HEK293 (cell line): ENCODE measurements around the gene KCNAB1.

ENCODE experiments used
- CTCF ChIA-PET: fragments of 350-600 bp; formaldehyde crosslinking; extraction: SDS; loops from one replicate; lab custom pipeline; 2021; ENCODE audit warnings: antibody characterized with exemption; lab: Yijun Ruan, JAX
- POLR2A ChIA-PET: fragments of 300-600 bp; formaldehyde crosslinking; extraction: SDS; loops from one replicate; lab custom pipeline; 2020; ENCODE audit warnings: antibody characterized with exemption, inconsistent platforms; lab: Yijun Ruan, JAX
- H3K27ac ChIP-seq: fragments of 200-500 bp; sonication (Bioruptor generic); 2 replicates; pipeline ENCODE4 v1.5.1; 2014; ENCODE audit warnings: low read depth, low read length, control low read depth, inconsistent platforms; ENCODE audit errors: extremely low read depth
- H3K36me3 ChIP-seq, 2 experiments: fragments of 200-500 bp in 1 of 2; sonication (Bioruptor generic) in 1 of 2; 1 replicate in 1 of 2; 2 replicates in 1 of 2; pipeline ENCODE4 v1.5.1; 2014 to 2017; ENCODE audit warnings: inconsistent platforms in 2 of 2, low read length in 2 of 2; ENCODE audit not compliant: control insufficient read depth in 2 of 2, insufficient read depth in 1 of 2
- H3K4me1 ChIP-seq: fragments of 200-500 bp; sonication (Bioruptor generic); 2 replicates; pipeline ENCODE4 v1.5.1; 2014; ENCODE audit warnings: mild to moderate bottlenecking, low read length, inconsistent platforms; ENCODE audit not compliant: control insufficient read depth, insufficient read depth
- H3K4me3 ChIP-seq: 2 replicates; pipeline ENCODE4 v1.5.1; 2011; ENCODE audit warnings: low read depth, mild to moderate bottlenecking, control low read depth, low read length, moderate library complexity
- H3K9me3 ChIP-seq: fragments of 200-500 bp; sonication (Bioruptor generic); 2 replicates; pipeline ENCODE4 v1.5.1; 2014; ENCODE audit warnings: low read depth, low read length, inconsistent platforms; ENCODE audit not compliant: control insufficient read depth, insufficient read depth
- CTCF ChIP-seq: fragments of 450-650 bp; formaldehyde crosslinking; IDR thresholded peaks from 2 replicates; pipeline ENCODE4 v1.5.1; 2016; ENCODE audit warnings: missing biosample characterization, missing genetic modification characterization
- GFI1B ChIP-seq: fragments of 450-650 bp; formaldehyde crosslinking; IDR thresholded peaks from 2 replicates; pipeline ENCODE4 v1.5.1; 2016; ENCODE audit warnings: missing biosample characterization, missing genetic modification characterization
- MZF1 ChIP-seq: fragments of 450-650 bp; formaldehyde crosslinking; IDR thresholded peaks from 2 replicates; pipeline ENCODE4 v1.5.1; 2017; ENCODE audit warnings: missing biosample characterization, missing genetic modification characterization, borderline replicate concordance
- TCF7L2 ChIP-seq: IDR thresholded peaks from 2 replicates; pipeline ENCODE4 v1.6.1; 2011; ENCODE audit warnings: low read depth, mild to moderate bottlenecking, inconsistent platforms, low read length, moderate library complexity, borderline replicate concordance
- ZBTB11 ChIP-seq: fragments of 450-650 bp; formaldehyde crosslinking; conservative IDR thresholded peaks from 2 replicates; pipeline ENCODE4 v1.5.1; 2016; ENCODE audit warnings: low read depth, missing biosample characterization, missing genetic modification characterization
- ZFP41 ChIP-seq: fragments of 450-650 bp; formaldehyde crosslinking; IDR thresholded peaks from 2 replicates; pipeline ENCODE4 v1.5.1; 2016; ENCODE audit warnings: missing biosample characterization, missing genetic modification characterization, borderline replicate concordance
- ZNF10 ChIP-seq: fragments of 450-650 bp; formaldehyde crosslinking; IDR thresholded peaks from 2 replicates; pipeline ENCODE4 v1.5.1; 2017; ENCODE audit warnings: missing biosample characterization, missing genetic modification characterization
- ZNF140 ChIP-seq: fragments of 450-650 bp; formaldehyde crosslinking; IDR thresholded peaks from 2 replicates; pipeline ENCODE4 v1.5.1; 2016; ENCODE audit warnings: missing biosample characterization, missing genetic modification characterization
- ZNF174 ChIP-seq: fragments of 450-650 bp; formaldehyde crosslinking; IDR thresholded peaks from 2 replicates; pipeline ENCODE4 v1.5.0; 2017; ENCODE audit warnings: missing biosample characterization, mild to moderate bottlenecking, missing genetic modification characterization
- ZNF175 ChIP-seq: fragments of 450-650 bp; formaldehyde crosslinking; IDR thresholded peaks from 2 replicates; pipeline ENCODE4 v1.5.1; 2016; ENCODE audit warnings: missing biosample characterization, missing genetic modification characterization
- ZNF202 ChIP-seq: fragments of 450-650 bp; formaldehyde crosslinking; IDR thresholded peaks from 2 replicates; pipeline ENCODE4 v1.5.1; 2016; ENCODE audit warnings: missing biosample characterization, missing genetic modification characterization, borderline replicate concordance
- ZNF239 ChIP-seq: fragments of 450-650 bp; formaldehyde crosslinking; IDR thresholded peaks from 2 replicates; pipeline ENCODE4 v1.5.1; 2016; ENCODE audit warnings: missing biosample characterization, missing genetic modification characterization
- ZNF26 ChIP-seq: fragments of 450-650 bp; formaldehyde crosslinking; IDR thresholded peaks from 2 replicates; pipeline ENCODE4 v1.5.1; 2016; ENCODE audit warnings: missing biosample characterization, missing genetic modification characterization
- ZNF280D ChIP-seq: fragments of 450-650 bp; formaldehyde crosslinking; IDR thresholded peaks from 2 replicates; pipeline ENCODE4 v1.5.1; 2016; ENCODE audit warnings: missing biosample characterization, missing genetic modification characterization
- ZNF341 ChIP-seq: fragments of 450-650 bp; formaldehyde crosslinking; IDR thresholded peaks from 2 replicates; pipeline ENCODE4; 2016; ENCODE audit warnings: low read depth, missing biosample characterization, missing genetic modification characterization
- ZNF37A ChIP-seq: fragments of 450-650 bp; IDR thresholded peaks from 2 replicates; pipeline ENCODE4 v1.5.1; 2018; ENCODE audit warnings: missing biosample characterization, missing genetic modification characterization
- ZNF521 ChIP-seq: fragments of 450-650 bp; formaldehyde crosslinking; IDR thresholded peaks from 2 replicates; pipeline ENCODE4 v1.5.1; 2017; ENCODE audit warnings: missing biosample characterization, mild to moderate bottlenecking, missing genetic modification characterization
- ZNF548 ChIP-seq: fragments of 450-650 bp; formaldehyde crosslinking; IDR thresholded peaks from 2 replicates; pipeline ENCODE4 v1.5.1; 2016; ENCODE audit warnings: missing biosample characterization, missing genetic modification characterization
- ZNF621 ChIP-seq: fragments of 450-650 bp; formaldehyde crosslinking; IDR thresholded peaks from 2 replicates; pipeline ENCODE4 v1.5.1; 2017; ENCODE audit warnings: missing biosample characterization, missing genetic modification characterization
- ZNF654 ChIP-seq: fragments of 450-650 bp; formaldehyde crosslinking; IDR thresholded peaks from 2 replicates; pipeline ENCODE4 v1.5.1; 2016; ENCODE audit warnings: low read depth, missing biosample characterization, missing genetic modification characterization
- ZNF701 ChIP-seq: fragments of 450-650 bp; formaldehyde crosslinking; IDR thresholded peaks from 2 replicates; pipeline ENCODE4 v1.5.1; 2016; ENCODE audit warnings: missing biosample characterization, missing genetic modification characterization
- ZNF768 ChIP-seq: fragments of 450-650 bp; formaldehyde crosslinking; IDR thresholded peaks from 2 replicates; pipeline ENCODE4 v1.5.1; 2018; ENCODE audit warnings: missing biosample characterization, mild to moderate bottlenecking, missing genetic modification characterization
- ZNF776 ChIP-seq: fragments of 450-650 bp; formaldehyde crosslinking; IDR thresholded peaks from 2 replicates; pipeline ENCODE4 v1.5.0; 2017; ENCODE audit warnings: missing biosample characterization, missing genetic modification characterization, borderline replicate concordance
- ZNF777 ChIP-seq: fragments of 450-650 bp; formaldehyde crosslinking; IDR thresholded peaks from 2 replicates; pipeline ENCODE4 v1.5.1; 2017; ENCODE audit warnings: missing biosample characterization, missing genetic modification characterization, borderline replicate concordance
- ZNF837 ChIP-seq: fragments of 450-650 bp; formaldehyde crosslinking; IDR thresholded peaks from 2 replicates; pipeline ENCODE4 v1.5.1; 2016; ENCODE audit warnings: missing biosample characterization, missing genetic modification characterization
- ZSCAN16 ChIP-seq: fragments of 450-650 bp; formaldehyde crosslinking; IDR thresholded peaks from 2 replicates; pipeline ENCODE4 v1.5.1; 2016; ENCODE audit warnings: missing biosample characterization, missing genetic modification characterization

KCNAB1 gene

GRCh38 chr3:156349978-156350377, 229.6 kb downstream of the KCNAB1 start (continued):
- no peak for TF ChIP-seq ZBTB11 (tag by site-specific recombination)
- no peak for TF ChIP-seq GFI1B (tag by site-specific recombination)
- TF ChIP-seq ZNF776 (tag by site-specific recombination): no peak
- no peak for TF ChIP-seq ZNF26 (tag by site-specific recombination)
- TF ChIP-seq ZSCAN16 (tag by site-specific recombination): no peak
- TF ChIP-seq ZNF521 (tag by site-specific recombination): no peak
- no peak for TF ChIP-seq ZNF239 (tag by site-specific recombination)
- TF ChIP-seq ZNF202: no peak
- no peak for TF ChIP-seq ZNF175 (tag by site-specific recombination)
- no peak for TF ChIP-seq ZNF837 (tag by site-specific recombination)
- no peak for TF ChIP-seq ZNF654 (tag by site-specific recombination)
- no peak for TF ChIP-seq ZNF768 (tag by site-specific recombination)
- TF ChIP-seq ZFP41 (tag by site-specific recombination): no peak

- H3K4me1 ChIP-seq: no peaks in the 10 kb centered on the region
- no peak overlapping the region for H3K4me3 ChIP-seq
- no peaks in the 10 kb centered on the region for H3K9me3 ChIP-seq
- POLR2A ChIA-PET: no interaction called here
- H3K36me3 ChIP-seq: no peaks in the 10 kb centered on the region
- CTCF ChIA-PET: no interaction called here
- H3K27ac ChIP-seq: no peak overlapping the region
- no peak for TF ChIP-seq ZNF548 (tag by site-specific recombination)
- TF ChIP-seq ZNF777 (tag by site-specific recombination): no peak
- no peak for TF ChIP-seq ZNF37A
- no peak for TF ChIP-seq ZNF280D (tag by site-specific recombination)
- TF ChIP-seq ZNF140 (tag by site-specific recombination): no peak
- no peak for TF ChIP-seq ZNF174 (tag by site-specific recombination)
- TF ChIP-seq ZNF621 (tag by site-specific recombination): no peak
- TF ChIP-seq CTCF: no peak
- TF ChIP-seq ZBTB11 (tag by site-specific recombination): no peak
- TF ChIP-seq MZF1 (tag by site-specific recombination): no peak
- no peak for TF ChIP-seq ZNF701 (tag by site-specific recombination)
- no peak for TF ChIP-seq TCF7L2
- TF ChIP-seq ZNF10 (tag by site-specific recombination): no peak
- TF ChIP-seq ZNF341 (tag by site-specific recombination): no peak
Observed at GRCh38 chr3:156350781-156351180, 230.4 kb downstream of the KCNAB1 start.
